CD1c-positive myeloid dendritic cell (primary cell): ENCODE results near the gene PLEKHO2.

Experiments
- DNase-seq: peaks from one replicate; pipeline ENCODE4 v3.0.0-alpha.2; 2016; ENCODE audit errors: extremely low spot score

PLEKHO2 gene

DNA sequence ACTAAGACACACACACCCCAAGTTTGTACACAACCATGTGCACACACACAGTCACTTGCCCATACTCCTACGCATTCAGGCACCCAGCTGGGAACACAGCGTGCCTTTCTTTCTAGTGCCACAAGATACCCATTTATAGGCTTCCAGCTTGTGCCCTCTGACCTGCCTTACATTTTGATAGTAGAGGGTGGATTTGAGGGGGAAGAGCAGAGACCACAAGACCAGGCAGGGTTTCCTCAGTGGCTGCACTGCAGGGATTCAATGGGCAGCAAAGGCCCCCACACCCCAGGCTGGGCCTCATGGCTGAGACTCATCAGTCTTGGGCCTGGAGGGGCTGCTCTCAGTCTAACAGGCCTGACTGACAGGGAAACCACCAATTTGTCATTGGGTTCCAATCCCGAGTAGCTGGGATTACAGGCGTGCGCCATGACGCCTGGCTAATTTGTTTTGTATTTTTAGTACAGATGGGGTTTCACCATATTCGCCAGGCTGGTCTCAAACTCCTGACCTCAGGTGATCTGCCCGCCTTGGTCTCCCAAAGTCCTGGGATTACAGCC lies 51.2 kb downstream of the PLEKHO2 start:
- DNase-seq: no peak

DNA sequence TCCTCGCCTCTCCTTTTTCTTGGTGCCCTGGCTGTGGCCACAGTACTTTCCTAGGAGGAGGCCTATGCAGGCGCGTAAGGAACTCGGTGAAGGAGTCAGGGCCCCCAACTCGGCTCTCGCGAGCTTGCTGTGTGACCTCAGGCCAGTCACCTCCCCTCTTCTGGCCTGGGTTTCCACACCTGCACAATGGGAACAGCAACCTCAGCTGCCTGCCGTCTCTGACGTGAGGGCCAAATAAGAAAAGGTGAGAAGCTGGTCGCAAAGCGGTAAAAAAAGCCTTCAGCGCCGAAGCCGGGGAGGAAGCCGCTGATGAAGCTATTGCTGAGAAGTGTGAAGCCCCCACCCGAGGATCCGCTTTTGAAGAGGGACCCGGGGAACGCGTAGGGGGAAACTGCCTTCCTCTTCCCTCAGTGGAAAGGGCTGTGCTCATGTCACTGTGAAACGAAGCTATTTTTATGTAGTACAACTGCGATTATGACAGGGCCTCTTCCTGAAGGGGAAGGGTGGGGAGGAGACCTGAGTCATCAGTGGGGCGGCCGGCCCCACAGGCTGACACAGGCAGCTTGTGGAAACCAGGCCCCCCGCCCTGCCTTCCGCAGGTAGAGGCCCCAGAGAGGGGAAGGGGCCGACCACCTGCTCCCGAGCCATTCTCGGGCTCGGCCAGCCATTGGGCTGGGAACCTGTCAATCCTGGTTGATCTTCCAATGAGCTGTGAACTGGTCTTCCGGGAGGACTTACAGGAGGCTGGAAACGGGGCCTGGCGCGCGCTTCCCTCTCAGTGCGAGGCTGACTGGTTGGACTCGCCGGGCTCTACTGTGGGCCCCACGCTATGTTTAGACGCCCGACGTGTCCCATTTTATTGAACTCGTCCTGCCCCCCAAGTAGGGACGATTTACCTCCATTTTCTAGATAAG lies 52.0 kb downstream of the PLEKHO2 start:
- DNase-seq: peak; percentile 97

DNA sequence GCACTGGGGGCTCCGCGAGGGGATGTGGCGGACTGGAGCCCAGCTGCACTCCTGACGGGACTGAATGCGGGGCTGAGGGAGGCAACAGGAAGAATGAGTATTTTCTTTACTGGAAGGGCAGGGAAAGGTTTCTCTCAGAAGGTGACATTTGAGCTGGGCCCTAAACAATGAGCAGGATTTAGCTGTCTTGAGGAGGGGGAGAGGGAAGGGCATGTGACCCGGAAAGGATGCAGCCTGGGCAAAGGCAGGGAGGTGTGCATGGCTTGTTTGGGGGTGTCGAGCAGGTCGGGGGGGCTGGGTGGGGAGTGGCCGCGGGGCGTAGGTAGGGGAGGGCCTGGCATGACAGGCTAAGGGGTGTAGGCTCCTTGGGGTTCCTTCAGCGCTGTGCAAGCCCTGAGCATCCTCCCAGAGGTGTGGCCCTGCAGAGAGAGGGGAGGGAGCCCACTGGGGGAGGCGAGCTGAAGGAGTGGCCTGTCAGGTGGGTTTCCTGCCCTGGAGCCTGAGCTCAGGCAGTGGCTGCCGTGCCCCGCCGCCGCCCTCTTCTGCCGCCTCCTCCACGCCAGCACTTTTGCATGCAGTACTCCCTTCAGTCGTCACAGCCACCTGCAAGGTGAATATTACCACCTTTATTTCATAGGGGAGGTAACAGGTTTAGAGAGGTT lies 52.8 kb downstream of the PLEKHO2 start:
- DNase-seq: peak; percentile 53

GRCh38 chr15:64895285-64896065 lies 53.8 kb downstream of the PLEKHO2 start:
- peak; percentile 78 for DNase-seq

DNA sequence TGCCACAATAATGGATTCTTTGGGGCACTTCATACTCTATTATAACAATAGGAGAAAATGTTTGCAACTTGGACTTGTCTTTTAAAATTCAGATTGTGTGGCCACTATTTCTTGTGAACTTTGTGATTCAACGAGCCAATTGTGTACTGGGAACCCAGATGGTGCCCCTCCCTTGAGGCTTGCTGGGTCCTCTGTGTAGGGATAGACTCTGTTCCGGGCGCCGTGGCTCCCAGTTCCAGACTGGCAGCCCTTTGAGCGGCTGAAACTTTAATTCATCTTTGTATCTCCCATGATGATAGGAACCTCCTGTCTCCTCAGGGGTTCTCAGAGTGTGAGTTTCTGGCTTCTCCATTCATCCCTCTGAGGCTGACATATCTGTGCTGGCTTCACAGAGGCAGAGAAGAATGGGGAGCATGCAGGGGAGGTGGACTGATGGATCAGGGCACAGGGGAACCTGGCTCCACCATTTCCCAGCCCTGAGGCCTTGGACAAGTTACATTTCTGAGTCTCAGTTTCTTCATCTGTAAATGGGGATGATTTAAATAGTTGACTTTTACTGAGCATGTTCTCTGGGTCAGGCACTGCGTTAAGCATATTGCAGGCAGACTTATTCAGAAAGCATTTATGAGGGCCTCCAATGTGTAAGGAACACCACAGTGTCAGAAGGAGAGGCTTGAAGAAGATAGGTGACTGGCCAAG lies 54.8 kb downstream of the PLEKHO2 start:
- DNase-seq: no peak

- peak; percentile 84 for DNase-seq
Observed at GRCh38 chr15:64897345-64897985, 55.8 kb downstream of the PLEKHO2 start.

- no peak for DNase-seq
Observed at GRCh38 chr15:64898406-64898805, 56.7 kb downstream of the PLEKHO2 start.

DNA sequence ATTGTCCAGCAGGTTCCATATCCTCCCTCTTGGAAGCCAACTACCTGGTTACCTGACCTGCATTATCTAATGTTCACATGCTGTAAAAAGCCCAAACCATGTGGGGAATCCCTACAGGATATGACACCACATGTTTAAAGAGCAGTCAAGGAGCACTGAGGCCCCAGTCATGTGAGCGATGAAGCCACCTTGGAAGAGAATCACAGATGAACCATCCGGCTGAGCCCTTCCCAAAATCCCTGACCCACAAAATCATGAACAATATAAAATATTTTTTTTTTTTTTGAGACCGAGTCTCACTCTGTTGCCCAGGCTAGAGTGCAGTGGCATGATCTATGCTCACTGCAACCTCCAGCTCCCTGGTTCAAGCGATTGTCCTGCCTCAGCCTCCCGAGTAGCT lies 59.4 kb downstream of the PLEKHO2 start:
- no peak for DNase-seq

DNA sequence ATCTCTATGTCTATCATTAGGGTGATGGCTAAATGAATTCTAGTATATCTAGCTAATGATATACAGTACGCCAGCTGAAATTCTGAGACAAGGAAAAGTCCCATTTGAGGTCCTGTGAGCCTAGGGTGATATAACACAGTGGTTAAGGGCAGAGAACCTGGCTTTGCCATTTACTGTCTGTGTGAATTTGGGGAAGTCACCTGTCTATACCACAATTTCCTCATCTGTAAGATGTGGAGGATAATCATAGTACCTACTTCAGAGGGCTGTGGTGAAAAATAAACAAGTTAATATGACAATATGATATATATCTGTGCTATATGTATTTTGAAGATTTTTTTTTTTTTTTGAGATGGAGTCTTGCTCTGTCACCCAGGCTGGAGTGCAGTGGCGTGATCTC lies 60.2 kb downstream of the PLEKHO2 start:
- DNase-seq: peak; percentile 26

DNA sequence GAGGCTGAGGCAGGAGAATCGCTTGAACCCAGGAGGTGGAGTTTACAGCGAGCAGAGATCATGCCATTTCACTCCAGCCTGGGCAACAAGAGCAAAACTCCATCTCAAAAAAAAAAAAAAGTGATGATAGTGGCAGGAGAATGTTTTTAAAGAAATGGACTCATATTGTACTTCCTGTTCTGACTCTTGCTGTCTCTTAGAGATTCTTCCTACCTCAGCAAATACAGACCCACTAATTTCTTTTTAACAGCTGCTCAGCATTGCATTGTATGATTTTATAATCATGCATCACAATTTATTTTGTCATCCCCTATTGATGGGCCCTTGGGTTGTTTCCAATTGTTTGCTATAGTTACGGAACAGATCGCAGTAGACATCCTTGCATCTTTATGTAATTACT lies 61.1 kb downstream of the PLEKHO2 start:
- DNase-seq: peak; percentile 28

GRCh38 chr15:64903326-64903950 lies 61.7 kb downstream of the PLEKHO2 start:
- no peak for DNase-seq

- DNase-seq: no peak
Observed at GRCh38 chr15:64904189-64904588, 62.5 kb downstream of the PLEKHO2 start.

DNA sequence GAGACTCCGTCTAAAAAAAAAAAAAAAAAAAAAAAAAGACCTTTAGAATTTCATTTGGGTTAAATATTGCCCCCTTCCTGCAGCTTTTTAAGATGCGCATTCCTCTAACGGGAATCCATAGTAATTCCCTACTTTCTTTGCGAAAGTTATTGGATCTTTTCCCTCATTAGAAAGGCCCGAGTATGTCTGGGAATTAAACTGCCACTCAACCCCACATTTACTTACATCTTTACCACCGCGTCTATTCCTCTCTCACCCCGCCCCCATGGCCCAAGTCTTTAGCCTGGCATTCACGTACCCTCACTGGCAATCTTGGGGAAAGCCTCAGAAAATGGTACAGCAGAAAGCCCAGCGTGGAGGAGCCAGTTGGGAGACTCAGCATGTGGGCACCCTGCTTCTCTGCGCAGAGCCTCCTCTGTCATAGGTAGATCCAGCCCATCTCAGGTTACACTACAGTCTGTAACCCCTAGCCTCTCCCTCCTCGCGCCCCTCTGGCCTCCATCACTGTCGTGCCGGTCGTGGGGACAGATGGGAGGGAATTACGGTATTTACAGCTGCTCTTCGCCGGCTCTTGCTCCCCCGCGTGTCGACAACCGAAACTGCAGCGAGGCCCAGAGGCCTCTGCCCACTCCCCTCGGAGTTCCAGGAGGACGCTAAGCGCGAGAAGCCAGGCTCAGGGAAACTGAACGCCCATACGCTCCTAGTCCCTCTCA lies 63.6 kb downstream of the PLEKHO2 start:
- peak; percentile 85 for DNase-seq

DNA sequence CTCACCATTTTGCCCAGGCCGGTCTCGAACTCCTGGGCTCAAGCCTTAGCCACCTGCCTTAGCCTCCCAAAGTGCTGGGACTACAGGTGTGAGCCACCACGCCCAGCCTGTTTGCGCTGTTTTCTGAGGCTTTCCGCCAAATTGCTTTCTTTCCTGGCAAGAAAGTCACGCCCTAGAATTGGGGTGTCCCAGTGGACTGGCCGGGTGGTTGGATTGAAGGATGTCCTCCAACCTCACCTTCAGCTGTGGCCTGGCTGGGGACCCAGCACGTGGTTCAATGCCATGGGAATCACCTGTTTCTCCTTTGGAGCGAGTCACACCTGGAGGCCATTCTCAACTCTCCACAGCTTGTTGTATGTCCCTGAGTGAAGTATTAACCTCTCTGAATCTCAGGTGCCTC lies 64.2 kb downstream of the PLEKHO2 start:
- DNase-seq: no peak

DNA sequence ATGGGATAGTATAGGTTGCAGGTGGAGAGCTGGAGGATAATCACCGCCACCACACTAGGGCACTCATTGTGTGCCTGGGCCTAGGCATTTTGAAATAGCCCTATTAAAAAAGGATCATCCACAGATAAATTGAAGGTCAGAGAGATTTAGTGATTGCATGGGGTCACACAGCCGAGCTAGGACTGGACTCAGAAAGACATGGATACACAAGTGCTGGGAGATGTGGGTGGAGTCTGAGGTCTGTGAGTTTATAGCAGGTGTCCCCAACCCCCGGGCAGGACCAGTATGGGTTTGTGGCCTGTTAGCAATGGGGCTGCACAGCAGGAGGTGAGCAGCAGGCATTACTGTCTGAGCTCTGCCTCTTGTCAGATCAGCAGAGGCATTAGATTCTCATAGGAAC lies 64.7 kb downstream of the PLEKHO2 start:
- DNase-seq: no peak

GRCh38 chr15:64907991-64908390 lies 66.3 kb downstream of the PLEKHO2 start:
- no peak for DNase-seq

- DNase-seq: no peak
Observed at GRCh38 chr15:64909546-64909945, 67.8 kb downstream of the PLEKHO2 start.

DNA sequence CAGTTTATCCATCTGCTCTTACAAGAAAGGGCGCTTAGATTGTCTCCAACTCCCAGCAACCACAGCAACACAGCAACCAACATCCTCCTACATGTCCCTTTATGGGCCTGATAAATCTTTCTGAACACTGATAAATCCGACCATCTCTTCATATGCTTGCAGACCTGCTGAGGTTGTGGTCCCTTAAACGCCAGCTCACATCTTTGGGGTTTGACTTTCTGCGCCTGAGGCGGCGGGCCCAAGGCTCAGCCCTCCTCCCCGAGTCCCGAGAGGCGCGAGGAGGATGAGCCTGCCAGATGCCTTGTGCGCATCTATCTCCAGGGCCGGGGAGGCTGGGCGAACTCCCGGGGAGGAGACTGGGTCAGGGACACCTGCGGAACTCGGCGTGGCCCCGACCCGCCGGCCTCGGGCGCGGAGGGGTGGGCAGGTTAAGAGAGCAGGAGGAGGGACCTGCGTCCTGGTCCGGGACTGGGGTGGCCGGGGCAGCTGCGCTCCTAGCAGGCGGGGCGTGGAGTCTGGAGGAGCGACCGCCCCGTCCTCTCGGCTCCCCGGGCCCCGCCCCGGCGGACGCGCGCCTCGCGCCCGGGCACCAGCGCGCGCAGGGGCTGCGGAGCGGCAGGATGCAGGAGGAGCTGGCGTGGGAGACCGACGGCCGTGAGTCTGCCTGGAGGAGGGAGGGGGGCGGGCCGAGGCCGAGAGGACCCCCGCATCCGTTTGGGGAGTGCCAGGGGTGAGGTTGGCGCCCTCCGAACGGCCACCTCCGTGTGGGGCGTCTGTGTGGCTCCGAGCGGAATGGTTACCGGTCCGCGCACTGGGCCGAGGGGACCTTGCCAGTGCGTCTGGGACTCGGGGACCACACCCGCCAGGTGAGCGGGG lies 69.8 kb downstream of the PLEKHO2 start, which contains the start of gene ANKDD1A:
TSS of gene ANKDD1A (plus strand) at position 592 of the 876 bp plus-strand sequence. CDS start at position 621, 29 bp downstream.
- peak; percentile 41 for DNase-seq
